ENCODE results near the gene ENOX2. TPM values are rescaled to one million over a fixed set of nuclear protein-coding genes. Genes with fewer than 3 reads are reported as not detected.
"Not testable (repeated sequence)": the region's sequence is repeated elsewhere in the genome, so short reads cannot be mapped to it uniquely, and the experiment has no call there.

ENOX2 gene
- total RNA-seq, 1 donor from 2014 or later = 8.1 TPM

GRCh38 chrX:130719413-130719812 is 183.6 kb downstream of the ENOX2 start:
- H3K4me3 ChIP-seq (ENCODE audit: low read depth, low read length) = no peak overlapping the region
- TF ChIP-seq CTCF (conservative IDR thresholded peaks at IDR 0.05; ENCODE audit: low read depth, low read length) = no peak
- DNase-seq (ENCODE audit: low read depth) = no peak

GRCh38 chrX:130718137-130718536 is 184.9 kb downstream of the ENOX2 start:
- no peak for TF ChIP-seq CTCF (conservative IDR thresholded peaks at IDR 0.05; ENCODE audit: low read depth, low read length)
- H3K4me3 ChIP-seq (ENCODE audit: low read depth, low read length) = no peak overlapping the region
- DNase-seq (ENCODE audit: low read depth) = no peak

GRCh38 chrX:130716781-130717413 is 186.1 kb downstream of the ENOX2 start:
- no peak for DNase-seq (ENCODE audit: low read depth)
- H3K4me3 ChIP-seq (ENCODE audit: low read depth, low read length) = no peak overlapping the region
- no peak for TF ChIP-seq CTCF (conservative IDR thresholded peaks at IDR 0.05; ENCODE audit: low read depth, low read length)

GRCh38 chrX:130716346-130716745 is 186.7 kb downstream of the ENOX2 start:
- DNase-seq (ENCODE audit: low read depth) = no peak
- no peak for TF ChIP-seq CTCF (conservative IDR thresholded peaks at IDR 0.05; ENCODE audit: low read depth, low read length)
- H3K4me3 ChIP-seq (ENCODE audit: low read depth, low read length) = no peak overlapping the region

- H3K4me3 ChIP-seq (ENCODE audit: low read depth, low read length) = no peak overlapping the region
- no peak for DNase-seq (ENCODE audit: low read depth)
- no peak for TF ChIP-seq CTCF (conservative IDR thresholded peaks at IDR 0.05; ENCODE audit: low read depth, low read length)
Observed at GRCh38 chrX:130715299-130715698, 187.7 kb downstream of the ENOX2 start.

GRCh38 chrX:130714665-130715064 is 188.3 kb downstream of the ENOX2 start:
- no peak for DNase-seq (ENCODE audit: low read depth)
- no peak for TF ChIP-seq CTCF (conservative IDR thresholded peaks at IDR 0.05; ENCODE audit: low read depth, low read length)
- H3K4me3 ChIP-seq (ENCODE audit: low read depth, low read length) = no peak overlapping the region

- DNase-seq (ENCODE audit: low read depth) = no peak
- no peak for TF ChIP-seq CTCF (conservative IDR thresholded peaks at IDR 0.05; ENCODE audit: low read depth, low read length)
- no peak overlapping the region for H3K4me3 ChIP-seq (ENCODE audit: low read depth, low read length)
Observed at GRCh38 chrX:130714135-130714534, 188.9 kb downstream of the ENOX2 start.

GRCh38 chrX:130709178-130709577 is 193.8 kb downstream of the ENOX2 start:
- DNase-seq (ENCODE audit: low read depth); H3K4me3 ChIP-seq (ENCODE audit: low read depth, low read length): not testable (repeated sequence)

Data from epithelial cell of proximal tubule (primary cell).